GM12878 (cell line): ENCODE data around the gene KASH5. TPM values are rescaled to one million over a fixed set of nuclear protein-coding genes. Genes with fewer than 3 reads are reported as not detected.

Experiments
- ATAC-seq: fragments of 200-7000 bp; cut with Tn5 transposase; 3 replicates; pipeline ENCODE4 v1.9.1; 2020; ENCODE audit warnings: mild to moderate bottlenecking, moderate library complexity
- BruUV-seq: library from RNA; stranded (reverse); fragments of 400-500 nt; replicated peaks from 2 replicates; lab custom pipeline; 2021; lab: Mats Ljungman, UMichigan
- CTCF ChIA-PET: fragments of 300-600 bp; sonication (Branson Sonifier 250); formaldehyde crosslinking; extraction: SDS; loops from one replicate; lab custom pipeline; 2021; ENCODE audit warnings: inconsistent platforms; lab: Yijun Ruan, JAX
- POLR2A ChIA-PET: fragments of 350-600 bp; formaldehyde crosslinking; extraction: SDS; loops from one replicate; lab custom pipeline; 2021; ENCODE audit warnings: inconsistent platforms; lab: Charles Lee
- RAD21 ChIA-PET: fragments of 300-600 bp; sonication (Branson Sonifier 250); formaldehyde crosslinking; loops from one replicate; lab custom pipeline; 2023; ENCODE audit warnings: antibody characterized with exemption; ENCODE audit not compliant: unreplicated experiment; lab: Charles Lee
- SMC1A ChIA-PET: fragments of 300-600 bp; sonication (Branson Sonifier 250); formaldehyde crosslinking; loops from one replicate; lab custom pipeline; 2023; ENCODE audit not compliant: unreplicated experiment, uncharacterized antibody; lab: Charles Lee
- DNase-seq: peaks from one replicate; pipeline ENCODE4 v3.0.0-alpha.2; 2011; ENCODE audit warnings: low read depth, low spot score
- FAIRE-seq: peaks from 3 replicates; lab custom pipeline; 2011; peaks lifted over from hg19 to GRCh38; lab: Jason Lieb, UNC
- H2AFZ ChIP-seq: 2 replicates; pipeline ENCODE4 v1.6.0; 2011; ENCODE audit warnings: low read depth, low read length, control low read depth; ENCODE audit not compliant: control insufficient read depth
- H3K27ac ChIP-seq: 2 replicates; pipeline ENCODE4 v1.5.1; 2011; ENCODE audit warnings: control low read depth; ENCODE audit not compliant: control insufficient read depth, insufficient read depth
- H3K27me3 ChIP-seq, 2 experiments: replicated peaks in 1 of 2; 2 replicates each; pipeline versions ENCODE4 v1.6.0 to v1.6.1; 2011; ENCODE audit warnings: low read length in 1 of 2; ENCODE audit not compliant: control insufficient read depth in 2 of 2, insufficient read depth in 2 of 2
- H3K36me3 ChIP-seq, 2 experiments: 2 replicates each; pipeline ENCODE4 v1.5.1; 2011; ENCODE audit warnings: low read length in 1 of 2; ENCODE audit not compliant: control insufficient read depth in 2 of 2, insufficient read depth in 2 of 2
- H3K4me1 ChIP-seq: 2 replicates; pipeline ENCODE4 v1.6.1; 2011; ENCODE audit warnings: mild to moderate bottlenecking, low read length, moderate library complexity, mixed read lengths; ENCODE audit not compliant: control insufficient read depth, insufficient read depth
- H3K4me2 ChIP-seq: 2 replicates; pipeline ENCODE4 v1.6.0; 2011; ENCODE audit warnings: control low read depth; ENCODE audit not compliant: control insufficient read depth, insufficient read depth
- H3K4me3 ChIP-seq: fragments of 200-600 bp; sonication (generic); 2 replicates; pipeline ENCODE4 v1.5.1; 2016
- H3K79me2 ChIP-seq: 2 replicates; pipeline ENCODE4 v1.6.0; 2011; ENCODE audit warnings: low read length; ENCODE audit not compliant: control insufficient read depth, insufficient read depth
- H3K9ac ChIP-seq: 2 replicates; pipeline ENCODE4 v1.8.0; 2011; ENCODE audit warnings: low read length, control low read depth, mixed read lengths; ENCODE audit not compliant: control insufficient read depth, insufficient read depth
- H3K9me3 ChIP-seq: replicated peaks from 3 replicates; pipeline ENCODE4 v1.5.1; 2011; ENCODE audit warnings: mild to moderate bottlenecking, low read length; ENCODE audit not compliant: control insufficient read depth, insufficient read depth
- H4K20me1 ChIP-seq: 2 replicates; pipeline ENCODE4 v1.6.0; 2011; ENCODE audit not compliant: control insufficient read depth, insufficient read depth
- CBX3 ChIP-seq: fragments of 200-600 bp; sonication (generic); IDR thresholded peaks from 2 replicates; pipeline ENCODE4 v1.6.1; 2016; ENCODE audit warnings: low read depth, borderline replicate concordance
- SMC3 ChIP-seq: IDR thresholded peaks from 2 replicates; pipeline ENCODE4 v1.6.1; 2011; ENCODE audit warnings: low read length, improper control_type of control experiment, borderline replicate concordance
- SPI1 ChIP-seq: IDR thresholded peaks from 2 replicates; pipeline ENCODE4 v1.6.1; 2011; ENCODE audit warnings: low read depth, mild to moderate bottlenecking, low read length, moderate library complexity, borderline replicate concordance; ENCODE audit not compliant: insufficient read depth
- YBX1 ChIP-seq: fragments of 450-650 bp; IDR thresholded peaks from 2 replicates; pipeline ENCODE4 v1.6.1; 2016; ENCODE audit warnings: antibody characterized with exemption
- in situ Hi-C: fragments of 300-500 bp; cut with MboI; formaldehyde crosslinking; loops from 9 replicates; pipeline ENCODE4 v1.14.3; 2018; ENCODE audit warnings: mixed read lengths
- intact Hi-C: fragments of 100-400 bp; cut with micrococcal nuclease; formaldehyde crosslinking; loops from one replicate; pipeline ENCODE4 v1.14.2; 2022; ENCODE audit not compliant: unreplicated experiment
- polyA plus RNA-seq, 11 experiments: library from polyadenylated mRNA; depleted of rRNA in 4 of 11; unstranded in 6 of 11; stranded (reverse) in 5 of 11; fragments of >200 nt; fragmentation: Nextera tagmentation in 4 of 11; fragmentation: Illumina TruSeq in 1 of 11; extraction: Ambion mirVana in 4 of 11; extraction: Trizol in 1 of 11; gene quantifications; 1 replicate in 1 of 11; 2 replicates in 10 of 11; pipeline versions ENCODE4 v1.2.1 to v1.2.3, GENCODE V29; 2011 to 2016; ENCODE audit warnings: inconsistent platforms in 2 of 11, missing spikeins in 2 of 11, low read depth in 1 of 11
- total RNA-seq, 4 experiments: library from RNA; depleted of rRNA in 3 of 4; stranded (reverse); fragments of >200 nt in 3 of 4; fragmentation: Illumina TruSeq in 1 of 4; extraction: Trizol in 1 of 4; gene quantifications; 2 replicates each; pipeline versions ENCODE4 v1.2.1 to v1.2.3, GENCODE V29; 2013 to 2021
- TF ChIP-seq, protein P1 (sequence below): fragments of 450-650 bp; formaldehyde crosslinking; IDR thresholded peaks from 2 replicates; pipeline ENCODE4 v1.4.0; 2022; ENCODE audit warnings: mild to moderate bottlenecking, moderate library complexity

The KASH5 gene
- total and polyA plus RNA-seq, 10 of the 15 experiments (the other 5 are each of a cell fraction or from before 2014, with no cell fraction given), result 0.03 to 0.06 (median 0.05) TPM; not detected in 7

DNA sequence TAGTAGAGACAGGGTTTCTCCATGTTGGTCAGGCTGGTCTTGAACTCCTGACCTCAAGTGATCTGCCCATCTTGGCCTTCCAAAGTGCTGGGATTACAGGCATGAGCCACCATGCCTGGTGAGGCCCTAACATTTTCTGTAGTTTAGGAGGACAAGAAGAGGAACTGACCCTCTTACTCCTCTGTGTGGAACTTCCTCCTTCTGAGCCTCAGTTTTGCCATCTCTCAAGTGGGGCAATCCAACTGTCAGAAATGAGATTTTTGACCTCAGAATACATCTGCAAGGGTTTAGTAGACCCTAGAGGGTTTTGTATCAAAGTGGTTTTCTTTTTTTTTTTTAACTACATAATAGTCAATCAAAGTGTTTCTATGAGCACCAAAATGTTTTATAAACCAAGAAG is 21.9 kb upstream of the KASH5 start:
- CTCF ChIA-PET, result interaction anchor here (2.0 kb wide), 1 partner anchor 25 kb away, joined by 5 read pairs; no protein-coding TSS in a partner anchor

More for the DNA sequence above, 21.9 kb upstream of the KASH5 start:
- H3K4me2 ChIP-seq, result no peak overlapping the region
- H3K4me1 ChIP-seq, result peaks cover 7% of the 10 kb centered on the region
- no peaks in the 10 kb centered on the region for H3K79me2 ChIP-seq
- no peak for FAIRE-seq
- no peak for ATAC-seq
- peaks cover 12 to 15% of the 10 kb centered on the region in 2 experiments; a peak in 3 of 4 replicates for H3K27me3 ChIP-seq
- H4K20me1 ChIP-seq, result no peaks in the 10 kb centered on the region
- DNase-seq, result no peak
- ChIA-PET RAD21 (no interaction called here), POLR2A (interaction anchor here (0.9 to 1.7 kb wide), 2 partner anchors 11 to 12 kb away, joined by 3 to 5 read pairs; no protein-coding TSS in a partner anchor), SMC1A (no interaction called here)
- H2AFZ ChIP-seq, result no peak overlapping the region
- no TSS peak for BruUV-seq
- in situ Hi-C loops (no loop called here), intact Hi-C loops (no loop called here)
- no peak overlapping the region for H3K9ac ChIP-seq
- no peak overlapping the region for H3K27ac ChIP-seq
- TF ChIP-seq CBX3, result no peak
- TF ChIP-seq, protein P1, sequence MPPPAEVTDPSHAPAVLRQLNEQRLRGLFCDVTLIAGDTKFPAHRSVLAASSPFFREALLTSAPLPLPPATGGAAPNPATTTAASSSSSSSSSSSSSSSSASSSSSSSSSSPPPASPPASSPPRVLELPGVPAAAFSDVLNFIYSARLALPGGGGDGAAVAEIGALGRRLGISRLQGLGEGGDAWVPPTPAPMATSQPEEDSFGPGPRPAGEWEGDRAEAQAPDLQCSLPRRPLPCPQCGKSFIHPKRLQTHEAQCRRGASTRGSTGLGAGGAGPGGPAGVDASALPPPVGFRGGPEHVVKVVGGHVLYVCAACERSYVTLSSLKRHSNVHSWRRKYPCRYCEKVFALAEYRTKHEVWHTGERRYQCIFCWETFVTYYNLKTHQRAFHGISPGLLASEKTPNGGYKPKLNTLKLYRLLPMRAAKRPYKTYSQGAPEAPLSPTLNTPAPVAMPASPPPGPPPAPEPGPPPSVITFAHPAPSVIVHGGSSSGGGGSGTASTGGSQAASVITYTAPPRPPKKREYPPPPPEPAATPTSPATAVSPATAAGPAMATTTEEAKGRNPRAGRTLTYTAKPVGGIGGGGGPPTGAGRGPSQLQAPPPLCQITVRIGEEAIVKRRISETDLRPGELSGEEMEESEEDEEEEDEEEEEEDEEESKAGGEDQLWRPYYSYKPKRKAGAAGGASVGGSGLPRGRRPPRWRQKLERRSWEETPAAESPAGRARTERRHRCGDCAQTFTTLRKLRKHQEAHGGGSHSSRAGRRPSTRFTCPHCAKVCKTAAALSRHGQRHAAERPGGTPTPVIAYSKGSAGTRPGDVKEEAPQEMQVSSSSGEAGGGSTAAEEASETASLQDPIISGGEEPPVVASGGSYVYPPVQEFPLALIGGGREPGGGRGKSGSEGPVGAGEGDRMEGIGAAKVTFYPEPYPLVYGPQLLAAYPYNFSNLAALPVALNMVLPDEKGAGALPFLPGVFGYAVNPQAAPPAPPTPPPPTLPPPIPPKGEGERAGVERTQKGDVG (CRISPR knock-in tag), result no peak
- no peak for TF ChIP-seq YBX1
- TF ChIP-seq SMC3, result no peak
- TF ChIP-seq SPI1, result peak; percentile 12; the same call in 1 of the 2 replicates
- H3K36me3 ChIP-seq, result no peaks in the 10 kb centered on the region
- no peak overlapping the region for H3K4me3 ChIP-seq
- peaks cover 10% of the 10 kb centered on the region; the same call in 2 of the 3 replicates for H3K9me3 ChIP-seq
